ENCODE measurements around the gene SPAG6. TPM values are rescaled to one million over a fixed set of nuclear protein-coding genes. Genes with fewer than 3 reads are reported as not detected.

Gene SPAG6
- total and polyA plus RNA-seq, 2 of the 4 experiments (the other 2 are of a cell fraction): not detected

GRCh38 chr10:22333167-22333974 lies 11.9 kb upstream of the SPAG6 start:
- ChIA-PET POLR2A (ENCODE audit: unreplicated experiment) (no interaction called here), CTCF (no interaction called here)
- peaks cover 5% of the 10 kb centered on the region for H3K36me3 ChIP-seq (ENCODE audit: control insufficient read depth, insufficient read depth, low read length)
- no peak overlapping the region for H3K4ac ChIP-seq (ENCODE audit: low read depth, low read length)
- 67% methylated on average over 6 of the region's 25 CpGs; no CpG with 5 or more reads in 1 of the 2 experiments for WGBS, 2 experiments (ENCODE audit: extremely low coverage in 2 of 2, insufficient read length in 1 of 2)
- 0 out of 2 replicates have a peak, but pooled peaks cover 2% of the 10 kb centered on the region for H3K9me1 ChIP-seq (ENCODE audit: insufficient read depth, low read length)
- dilution Hi-C loops (cut with HindIII; ENCODE audit: low sequenced_read_pairs, unreplicated experiment) (no loop called here), intact Hi-C loops (cut with micrococcal nuclease) (no loop called here), in situ Hi-C loops (cut with MboI; ENCODE audit: low sequenced_read_pairs) (no loop called here)
- H3K27me3 ChIP-seq (ENCODE audit: control insufficient read depth, insufficient read depth, low read length): peaks cover 48% of the 10 kb centered on the region
- H3K9me3 ChIP-seq (ENCODE audit: control insufficient read depth, insufficient read depth, low read length): peaks cover 21% of the 10 kb centered on the region
- no peak overlapping the region for H2AK9ac ChIP-seq (replicated peaks; ENCODE audit: low read depth, low read length, poor library complexity)
- no peak overlapping the region for H3K23ac ChIP-seq (ENCODE audit: low read depth, low read length)
- no peak overlapping the region for H3K4me3 ChIP-seq (ENCODE audit: insufficient read depth, low read depth, low read length)
- no TSS peak for BruUV-seq (replicated peaks)
- no peak overlapping the region for H3K14ac ChIP-seq (replicated peaks; ENCODE audit: low read depth, low read length)
- H2BK5ac ChIP-seq (ENCODE audit: low read depth, low read length, poor library complexity, severe bottlenecking): no peak overlapping the region
- H2AFZ ChIP-seq (replicated peaks; ENCODE audit: low read length, poor library complexity): no peak overlapping the region
- no peak for ATAC-seq (ENCODE audit: low read depth)
- no peak overlapping the region for H3K4me2 ChIP-seq (ENCODE audit: low read depth, low read length)
- H2BK20ac ChIP-seq (ENCODE audit: low read depth, low read length): no peak overlapping the region
- H3K27ac ChIP-seq (ENCODE audit: insufficient read depth, low read length): no peak overlapping the region
- H3K79me1 ChIP-seq (ENCODE audit: low read depth in 1 of 2, low read length in 2 of 2): peaks cover 0 to 3% of the 10 kb centered on the region in 2 experiments; a peak in 1 of 4 replicates
- DNase-seq: no peak
- no peak overlapping the region for H3K18ac ChIP-seq (ENCODE audit: low read depth, low read length)
- H4K5ac ChIP-seq (ENCODE audit: low read depth, low read length): no peak overlapping the region
- H2BK120ac ChIP-seq (ENCODE audit: low read depth, low read length): no peak overlapping the region
- H4K20me1 ChIP-seq (ENCODE audit: insufficient read depth, low read length): no peaks in the 10 kb centered on the region
- no peak overlapping the region for H4K8ac ChIP-seq (ENCODE audit: low read depth in 2 of 2, low read length in 2 of 2)
- H4K91ac ChIP-seq (ENCODE audit: insufficient read depth, low read depth, low read length): no peak overlapping the region
- no peak overlapping the region for H2AK5ac ChIP-seq (ENCODE audit: low read depth, low read length)
- no peak overlapping the region for H2BK15ac ChIP-seq (ENCODE audit: low read depth, low read length)
- no peak overlapping the region for H3K9ac ChIP-seq (ENCODE audit: low read depth, low read length)
- H3K4me1 ChIP-seq (ENCODE audit: control insufficient read depth, insufficient read depth, low read length): no peaks in the 10 kb centered on the region
- H3K56ac ChIP-seq (ENCODE audit: extremely low read depth, insufficient read depth, low read length): no peak overlapping the region
- TF ChIP-seq USF2 (IDR thresholded peaks at IDR 0.05; ENCODE audit: low read depth, low read length) (no peak), MXI1 (IDR thresholded peaks at IDR 0.05; ENCODE audit: borderline replicate concordance, low read depth, low read length) (no peak), SMC3 (IDR thresholded peaks at IDR 0.05; ENCODE audit: low read depth, low read length) (no peak), RAD21 (IDR thresholded peaks at IDR 0.05; ENCODE audit: low read length) (no peak), MAFK (IDR thresholded peaks at IDR 0.05; ENCODE audit: low read depth, low read length) (no peak), FOS (IDR thresholded peaks at IDR 0.05; ENCODE audit: low read depth, low read length) (no peak), POLR2A (IDR thresholded peaks at IDR 0.05; ENCODE audit: low read depth, low read length) (no peak), CEBPB (IDR thresholded peaks at IDR 0.05; ENCODE audit: low read depth, low read length) (no peak), BHLHE40 (IDR thresholded peaks at IDR 0.05; ENCODE audit: low read depth, low read length) (no peak), CHD1 (IDR thresholded peaks at IDR 0.05; ENCODE audit: low read depth, low read length) (no peak), RCOR1 (IDR thresholded peaks at IDR 0.05; ENCODE audit: insufficient replicate concordance, low read length) (no peak), RFX5 (IDR thresholded peaks at IDR 0.05; ENCODE audit: low read depth, low read length) (no peak), MAZ (IDR thresholded peaks at IDR 0.05; ENCODE audit: borderline replicate concordance, low read depth, low read length) (no peak)
- TF ChIP-seq, protein P1, sequence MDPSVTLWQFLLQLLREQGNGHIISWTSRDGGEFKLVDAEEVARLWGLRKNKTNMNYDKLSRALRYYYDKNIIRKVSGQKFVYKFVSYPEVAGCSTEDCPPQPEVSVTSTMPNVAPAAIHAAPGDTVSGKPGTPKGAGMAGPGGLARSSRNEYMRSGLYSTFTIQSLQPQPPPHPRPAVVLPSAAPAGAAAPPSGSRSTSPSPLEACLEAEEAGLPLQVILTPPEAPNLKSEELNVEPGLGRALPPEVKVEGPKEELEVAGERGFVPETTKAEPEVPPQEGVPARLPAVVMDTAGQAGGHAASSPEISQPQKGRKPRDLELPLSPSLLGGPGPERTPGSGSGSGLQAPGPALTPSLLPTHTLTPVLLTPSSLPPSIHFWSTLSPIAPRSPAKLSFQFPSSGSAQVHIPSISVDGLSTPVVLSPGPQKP (IDR thresholded peaks at IDR 0.05; ENCODE audit: borderline replicate concordance, low read depth, low read length): no peak
- TF ChIP-seq, protein P2, sequence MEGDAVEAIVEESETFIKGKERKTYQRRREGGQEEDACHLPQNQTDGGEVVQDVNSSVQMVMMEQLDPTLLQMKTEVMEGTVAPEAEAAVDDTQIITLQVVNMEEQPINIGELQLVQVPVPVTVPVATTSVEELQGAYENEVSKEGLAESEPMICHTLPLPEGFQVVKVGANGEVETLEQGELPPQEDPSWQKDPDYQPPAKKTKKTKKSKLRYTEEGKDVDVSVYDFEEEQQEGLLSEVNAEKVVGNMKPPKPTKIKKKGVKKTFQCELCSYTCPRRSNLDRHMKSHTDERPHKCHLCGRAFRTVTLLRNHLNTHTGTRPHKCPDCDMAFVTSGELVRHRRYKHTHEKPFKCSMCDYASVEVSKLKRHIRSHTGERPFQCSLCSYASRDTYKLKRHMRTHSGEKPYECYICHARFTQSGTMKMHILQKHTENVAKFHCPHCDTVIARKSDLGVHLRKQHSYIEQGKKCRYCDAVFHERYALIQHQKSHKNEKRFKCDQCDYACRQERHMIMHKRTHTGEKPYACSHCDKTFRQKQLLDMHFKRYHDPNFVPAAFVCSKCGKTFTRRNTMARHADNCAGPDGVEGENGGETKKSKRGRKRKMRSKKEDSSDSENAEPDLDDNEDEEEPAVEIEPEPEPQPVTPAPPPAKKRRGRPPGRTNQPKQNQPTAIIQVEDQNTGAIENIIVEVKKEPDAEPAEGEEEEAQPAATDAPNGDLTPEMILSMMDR (conservative IDR thresholded peaks at IDR 0.05; ENCODE audit: low read depth, low read length): no peak
